Articular chondrocyte of knee joint (primary cell): ENCODE results near the gene OR5D13. TPM values are rescaled to one million over a fixed set of nuclear protein-coding genes. Genes with fewer than 3 reads are reported as not detected.

Experiments
- total RNA-seq: library from RNA; depleted of rRNA; stranded (reverse); fragments of >200 nt; gene quantifications from 2 replicates; pipeline ENCODE4 v1.2.3, GENCODE V29; 2012

Gene OR5D13
- not detected in 2 replicates for total RNA-seq

DNA sequence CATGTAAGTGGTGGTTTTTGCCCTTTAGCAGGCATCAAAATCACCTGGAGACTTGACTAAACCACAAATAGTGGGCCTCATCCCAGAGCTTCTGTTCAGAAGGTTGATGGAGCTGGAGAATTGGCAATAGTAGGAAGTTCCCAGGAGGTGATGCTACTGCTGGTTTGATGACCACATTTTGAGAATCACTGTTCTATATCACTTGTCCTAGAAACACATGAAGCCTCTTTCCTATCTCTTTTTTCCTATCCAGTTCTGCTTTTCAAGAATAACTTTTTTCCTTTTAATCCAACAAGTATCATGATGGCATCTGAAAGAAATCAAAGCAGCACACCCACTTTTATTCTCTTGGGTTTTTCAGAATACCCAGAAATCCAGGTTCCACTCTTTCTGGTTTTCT, at the start of gene OR5D13:
TSS of gene OR5D13 (plus strand) at position 301 of the 400 bp plus-strand sequence. CDS start at position 301, 0 bp downstream.

GRCh38 chr11:55795256-55795655, 22.0 kb downstream of the OR5D13 start, which contains the start of gene OR5D14:
OR5D14 (plus strand) TSS chr11:55795556; CDS start chr11:55795556, 0 bp downstream.

DNA sequence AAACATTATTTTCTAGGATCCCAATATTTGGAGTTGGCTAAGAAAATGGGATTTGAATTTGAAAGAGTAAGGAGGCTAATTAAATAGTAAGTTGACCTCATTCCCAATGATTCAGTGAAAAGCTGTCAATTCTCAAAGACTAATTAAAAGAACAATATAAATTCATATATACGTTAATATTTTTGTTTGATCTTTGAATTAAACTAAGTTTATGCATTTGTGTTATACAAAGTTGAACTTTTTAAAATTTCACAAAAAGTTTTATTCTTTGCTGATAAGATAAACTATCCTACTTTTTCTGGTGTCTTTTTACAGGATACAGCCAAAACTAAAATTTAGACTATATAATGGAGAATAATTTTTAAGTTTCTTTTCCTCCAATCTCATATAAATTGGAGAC, 37.8 kb downstream of the OR5D13 start, which contains the start of gene OR5L1:
TSS of gene OR5L1 (plus strand) at position 301 of the 400 bp plus-strand sequence. CDS start 100 bp downstream, outside the sequence.

DNA sequence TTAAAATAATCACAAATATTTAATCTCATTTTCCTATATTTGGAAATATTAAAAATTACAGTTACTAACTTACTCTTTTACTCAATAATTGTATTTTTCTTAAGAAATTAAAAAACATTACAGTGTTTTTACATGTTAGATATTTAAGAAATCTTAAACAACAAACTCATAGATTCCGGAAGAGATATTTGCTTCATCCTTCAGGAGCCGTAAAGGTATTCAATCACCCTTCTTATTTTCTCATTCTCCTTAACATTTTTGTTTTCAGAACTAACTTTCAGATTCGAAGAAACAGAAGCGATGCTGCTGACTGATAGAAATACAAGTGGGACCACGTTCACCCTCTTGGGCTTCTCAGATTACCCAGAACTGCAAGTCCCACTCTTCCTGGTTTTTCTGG, 46.1 kb downstream of the OR5D13 start, which contains the start of gene OR5D18:
TSS of gene OR5D18 (plus strand) at position 301 of the 400 bp plus-strand sequence. CDS start at position 301, 0 bp downstream.

Other genes starting within 250 kb of the OR5D13 start
- gene OR4C15, start 219.0 kb upstream of the OR5D13 start, total RNA-seq = not detected in 2 replicates
- not detected in 2 replicates for gene OR4C16, start 201.3 kb upstream of the OR5D13 start, total RNA-seq
- not detected in 2 replicates for gene OR4C11, start 165.8 kb upstream of the OR5D13 start, total RNA-seq
- gene OR4P4, start 138.3 kb upstream of the OR5D13 start, total RNA-seq = not detected in 2 replicates
- gene OR4S2, start 125.1 kb upstream of the OR5D13 start, total RNA-seq = not detected in 2 replicates
- not detected in 2 replicates for gene OR4C6, start 111.2 kb upstream of the OR5D13 start, total RNA-seq
- not detected in 2 replicates for gene OR5D14, start 22.1 kb downstream of the OR5D13 start, total RNA-seq
- not detected in 2 replicates for gene OR5L1, start 37.9 kb downstream of the OR5D13 start, total RNA-seq
- not detected in 2 replicates for gene OR5D18, start 46.2 kb downstream of the OR5D13 start, total RNA-seq
- not detected in 2 replicates for gene OR5L2, start 53.8 kb downstream of the OR5D13 start, total RNA-seq
- not detected in 2 replicates for gene OR5D16, start 65.3 kb downstream of the OR5D13 start, total RNA-seq
- gene TRIM51, start 109.9 kb downstream of the OR5D13 start, total RNA-seq = not detected in 2 replicates
- gene OR5W2, start 141.1 kb downstream of the OR5D13 start, total RNA-seq = not detected in 2 replicates
- not detected in 2 replicates for gene OR5I1, start 163.0 kb downstream of the OR5D13 start, total RNA-seq
- gene OR10AG1, start 196.5 kb downstream of the OR5D13 start, total RNA-seq = not detected in 2 replicates
- gene OR5F1, start 221.2 kb downstream of the OR5D13 start, total RNA-seq = not detected in 2 replicates